Measurements from ENCODE around the gene SLC2A2.

SLC2A2 gene

DNA sequence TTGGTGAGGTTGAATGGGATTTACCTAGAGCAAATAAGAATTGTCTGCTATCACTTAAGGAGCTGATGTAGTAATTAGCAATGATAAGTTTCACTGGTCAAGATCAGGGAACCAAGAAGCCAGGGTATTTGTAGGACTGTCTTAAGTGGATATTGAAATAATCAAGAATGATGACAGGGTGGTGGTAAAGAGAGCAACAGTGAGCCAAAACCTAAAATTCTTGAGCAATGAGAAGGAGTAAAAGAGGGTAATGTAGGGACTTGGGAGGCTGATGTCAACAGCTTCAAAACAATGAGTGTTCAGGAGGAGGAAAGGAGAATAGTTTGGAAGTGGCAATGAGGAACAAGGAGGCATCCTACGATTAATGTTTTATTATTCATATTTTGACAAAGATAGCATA is 31.5 kb upstream of the SLC2A2 start:
- TF ChIP-seq, protein P1, sequence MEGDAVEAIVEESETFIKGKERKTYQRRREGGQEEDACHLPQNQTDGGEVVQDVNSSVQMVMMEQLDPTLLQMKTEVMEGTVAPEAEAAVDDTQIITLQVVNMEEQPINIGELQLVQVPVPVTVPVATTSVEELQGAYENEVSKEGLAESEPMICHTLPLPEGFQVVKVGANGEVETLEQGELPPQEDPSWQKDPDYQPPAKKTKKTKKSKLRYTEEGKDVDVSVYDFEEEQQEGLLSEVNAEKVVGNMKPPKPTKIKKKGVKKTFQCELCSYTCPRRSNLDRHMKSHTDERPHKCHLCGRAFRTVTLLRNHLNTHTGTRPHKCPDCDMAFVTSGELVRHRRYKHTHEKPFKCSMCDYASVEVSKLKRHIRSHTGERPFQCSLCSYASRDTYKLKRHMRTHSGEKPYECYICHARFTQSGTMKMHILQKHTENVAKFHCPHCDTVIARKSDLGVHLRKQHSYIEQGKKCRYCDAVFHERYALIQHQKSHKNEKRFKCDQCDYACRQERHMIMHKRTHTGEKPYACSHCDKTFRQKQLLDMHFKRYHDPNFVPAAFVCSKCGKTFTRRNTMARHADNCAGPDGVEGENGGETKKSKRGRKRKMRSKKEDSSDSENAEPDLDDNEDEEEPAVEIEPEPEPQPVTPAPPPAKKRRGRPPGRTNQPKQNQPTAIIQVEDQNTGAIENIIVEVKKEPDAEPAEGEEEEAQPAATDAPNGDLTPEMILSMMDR (conservative IDR thresholded peaks at IDR 0.05; ENCODE audit: low read length) = no peak
- no peak for TF ChIP-seq EZH2phosphoT487 (IDR thresholded peaks at IDR 0.05; ENCODE audit: borderline replicate concordance)
- Histone ChIP-seq H3K4me2 (ENCODE audit: low read depth, low read length, poor library complexity, severe bottlenecking) (no peak overlapping the region), H3K9ac (ENCODE audit: low read depth, low read length, poor library complexity, severe bottlenecking) (no peak overlapping the region), H3K9me2 (replicated peaks; ENCODE audit: low read depth, low read length) (no peaks in the 10 kb centered on the region), H3K9me3 (ENCODE audit: insufficient read depth, low read depth, low read length) (no peaks in the 10 kb centered on the region), H4K20me1 (ENCODE audit: insufficient read depth, low read length, poor library complexity, severe bottlenecking) (no peaks in the 10 kb centered on the region), H3K27me3 (ENCODE audit: insufficient read depth, low read length, poor library complexity, severe bottlenecking) (no peaks in the 10 kb centered on the region), H3K4me1 (ENCODE audit: insufficient read depth, low read length, poor library complexity, severe bottlenecking) (no peaks in the 10 kb centered on the region), H3K36me3 (ENCODE audit: insufficient read depth, low read length) (peaks cover 8% of the 10 kb centered on the region; the same call in 1 of the 2 replicates), H3F3A (ENCODE audit: low read depth) (no peaks in the 10 kb centered on the region), H3K79me2 (ENCODE audit: insufficient read depth, low read length) (no peaks in the 10 kb centered on the region), H3K4me3 (ENCODE audit: low read length, poor library complexity, severe bottlenecking) (no peak overlapping the region), H2AFZ (ENCODE audit: low read length) (no peak overlapping the region)

DNA sequence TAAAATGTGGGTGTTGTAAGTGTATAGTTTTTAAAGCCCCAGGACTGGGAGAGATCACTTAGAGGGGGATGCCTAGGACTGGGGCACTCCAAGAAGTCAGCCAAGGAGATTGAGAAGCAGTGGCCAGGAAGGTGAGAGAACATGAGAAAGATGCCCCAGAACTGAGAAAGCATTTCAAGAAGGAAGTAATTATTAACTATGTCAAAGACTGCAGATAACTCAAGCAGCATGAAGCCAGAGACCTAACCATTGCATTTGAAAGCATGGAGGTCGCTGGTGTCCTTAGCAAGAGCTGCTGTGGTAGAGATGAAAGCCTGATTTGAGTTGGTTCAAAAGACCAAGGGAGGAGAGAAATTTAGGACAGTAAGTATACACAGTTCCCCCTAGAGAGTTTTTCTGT is 30.6 kb upstream of the SLC2A2 start:
- Histone ChIP-seq H3K27me3 (ENCODE audit: insufficient read depth, low read length, poor library complexity, severe bottlenecking) (no peaks in the 10 kb centered on the region), H3K9me3 (ENCODE audit: insufficient read depth, low read depth, low read length) (no peaks in the 10 kb centered on the region), H3K9me2 (replicated peaks; ENCODE audit: low read depth, low read length) (no peaks in the 10 kb centered on the region), H3K4me1 (ENCODE audit: insufficient read depth, low read length, poor library complexity, severe bottlenecking) (no peaks in the 10 kb centered on the region), H2AFZ (ENCODE audit: low read length) (no peak overlapping the region), H3K79me2 (ENCODE audit: insufficient read depth, low read length) (no peaks in the 10 kb centered on the region), H3K4me3 (ENCODE audit: low read length, poor library complexity, severe bottlenecking) (no peak overlapping the region), H3K9ac (ENCODE audit: low read depth, low read length, poor library complexity, severe bottlenecking) (no peak overlapping the region), H3K36me3 (ENCODE audit: insufficient read depth, low read length) (no peaks in the 10 kb centered on the region), H3F3A (ENCODE audit: low read depth) (no peaks in the 10 kb centered on the region), H3K4me2 (ENCODE audit: low read depth, low read length, poor library complexity, severe bottlenecking) (no peak overlapping the region), H4K20me1 (ENCODE audit: insufficient read depth, low read length, poor library complexity, severe bottlenecking) (no peaks in the 10 kb centered on the region)
- no peak for TF ChIP-seq EZH2phosphoT487 (IDR thresholded peaks at IDR 0.05; ENCODE audit: borderline replicate concordance)
- TF ChIP-seq, protein P1 (conservative IDR thresholded peaks at IDR 0.05; ENCODE audit: low read length) = no peak

DNA sequence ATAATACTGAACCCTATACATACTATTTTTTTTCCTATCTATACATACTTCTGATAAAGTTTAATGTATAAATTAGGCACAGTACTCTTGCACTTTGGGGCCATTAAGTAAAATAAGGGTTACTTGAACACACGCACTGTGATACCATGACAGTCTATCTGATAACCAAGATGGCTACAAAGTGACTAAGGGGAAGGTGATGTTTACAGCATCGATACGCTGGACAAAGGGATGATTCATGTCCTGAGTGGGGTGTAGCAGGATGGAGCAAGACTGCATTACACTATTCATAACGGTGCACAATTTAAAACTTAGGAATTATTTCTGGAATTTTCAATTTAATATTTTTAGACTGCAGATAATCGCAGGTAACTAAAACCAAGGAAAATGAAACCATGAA is 30.0 kb upstream of the SLC2A2 start:
- Histone ChIP-seq H3K9ac (ENCODE audit: low read depth, low read length, poor library complexity, severe bottlenecking) (no peak overlapping the region), H4K20me1 (ENCODE audit: insufficient read depth, low read length, poor library complexity, severe bottlenecking) (no peaks in the 10 kb centered on the region), H3F3A (ENCODE audit: low read depth) (no peaks in the 10 kb centered on the region), H3K4me1 (ENCODE audit: insufficient read depth, low read length, poor library complexity, severe bottlenecking) (no peaks in the 10 kb centered on the region), H3K4me2 (ENCODE audit: low read depth, low read length, poor library complexity, severe bottlenecking) (no peak overlapping the region), H3K27me3 (ENCODE audit: insufficient read depth, low read length, poor library complexity, severe bottlenecking) (no peaks in the 10 kb centered on the region), H3K79me2 (ENCODE audit: insufficient read depth, low read length) (no peaks in the 10 kb centered on the region), H3K36me3 (ENCODE audit: insufficient read depth, low read length) (no peaks in the 10 kb centered on the region), H3K9me2 (replicated peaks; ENCODE audit: low read depth, low read length) (no peaks in the 10 kb centered on the region), H2AFZ (ENCODE audit: low read length) (no peak overlapping the region), H3K9me3 (ENCODE audit: insufficient read depth, low read depth, low read length) (no peaks in the 10 kb centered on the region), H3K4me3 (ENCODE audit: low read length, poor library complexity, severe bottlenecking) (no peak overlapping the region)
- no peak for TF ChIP-seq EZH2phosphoT487 (IDR thresholded peaks at IDR 0.05; ENCODE audit: borderline replicate concordance)
- TF ChIP-seq, protein P1 (conservative IDR thresholded peaks at IDR 0.05; ENCODE audit: low read length) = no peak

All from Loucy (cell line).